HG02610 (cell line): ENCODE results near the gene TANGO6.

Experiments used
- ATAC-seq: cut with Tn5 transposase; IDR thresholded peaks from one replicate; pipeline ENCODE4 v1.9.1; 2021; ENCODE audit warnings: mild to moderate bottlenecking, moderate library complexity; ENCODE audit not compliant: unreplicated experiment

TANGO6 gene

DNA sequence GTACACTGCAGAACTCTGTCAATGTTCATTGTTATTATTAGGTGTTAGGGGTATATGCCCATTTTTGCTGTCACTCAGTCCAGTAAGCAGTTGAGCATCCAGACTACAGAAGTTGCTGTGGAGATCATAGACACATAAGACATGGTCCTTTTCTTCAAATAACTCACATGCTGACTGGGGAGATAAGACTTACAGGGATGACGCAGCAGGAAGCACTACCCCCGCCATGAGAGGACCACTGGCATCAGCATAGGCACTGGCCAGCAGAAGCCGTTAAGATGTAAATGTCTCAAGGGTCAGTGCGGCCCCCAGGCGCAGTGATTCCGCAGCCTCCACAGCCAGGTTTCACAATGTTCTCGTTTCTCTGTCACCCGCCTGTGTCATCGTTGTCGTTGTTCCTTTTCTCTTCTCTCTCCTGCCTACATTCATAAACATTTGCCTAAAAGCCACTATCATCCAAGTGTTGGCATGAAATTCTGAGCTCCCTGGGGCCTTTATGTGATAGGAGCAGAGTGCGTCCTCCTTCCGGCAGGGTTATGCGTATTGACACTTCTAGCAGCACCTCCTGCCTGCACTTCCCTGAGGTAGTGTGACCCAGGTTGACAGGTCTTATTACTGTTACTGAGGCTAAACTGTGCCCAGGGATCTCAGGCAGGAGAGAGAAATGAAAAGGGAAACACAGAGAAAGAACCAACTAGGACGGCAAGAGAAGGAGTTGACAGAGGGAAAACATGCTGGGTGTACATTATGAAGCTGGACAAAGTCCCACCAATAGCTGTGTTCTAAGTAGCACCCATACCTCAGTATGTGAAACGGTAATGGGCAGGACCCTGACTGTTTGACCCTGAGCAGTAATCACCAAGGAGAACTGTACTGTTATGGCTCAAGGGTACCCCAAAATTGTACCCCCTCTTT, 17.9 kb downstream of the TANGO6 start:
- ATAC-seq = no peak

DNA sequence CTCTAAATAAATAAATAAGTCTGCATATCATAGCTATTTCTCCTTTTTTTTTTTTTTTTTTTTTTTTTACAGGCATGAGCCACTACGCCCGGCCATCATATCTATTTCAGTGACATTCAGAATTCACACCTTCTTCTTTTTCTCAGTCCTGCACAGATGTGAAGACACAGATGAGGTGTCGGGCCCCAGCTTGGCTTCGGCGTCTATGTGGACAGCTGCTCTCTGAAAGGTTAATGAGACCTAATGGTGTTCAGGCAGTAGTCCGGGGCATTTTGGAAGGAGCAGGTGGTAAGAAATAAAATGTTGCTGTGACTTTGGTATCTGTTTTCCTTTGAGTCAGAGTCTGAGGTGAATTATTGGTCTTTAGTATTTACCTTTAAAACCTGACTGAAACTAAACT, 23.6 kb downstream of the TANGO6 start:
- ATAC-seq = peak; percentile 85

DNA sequence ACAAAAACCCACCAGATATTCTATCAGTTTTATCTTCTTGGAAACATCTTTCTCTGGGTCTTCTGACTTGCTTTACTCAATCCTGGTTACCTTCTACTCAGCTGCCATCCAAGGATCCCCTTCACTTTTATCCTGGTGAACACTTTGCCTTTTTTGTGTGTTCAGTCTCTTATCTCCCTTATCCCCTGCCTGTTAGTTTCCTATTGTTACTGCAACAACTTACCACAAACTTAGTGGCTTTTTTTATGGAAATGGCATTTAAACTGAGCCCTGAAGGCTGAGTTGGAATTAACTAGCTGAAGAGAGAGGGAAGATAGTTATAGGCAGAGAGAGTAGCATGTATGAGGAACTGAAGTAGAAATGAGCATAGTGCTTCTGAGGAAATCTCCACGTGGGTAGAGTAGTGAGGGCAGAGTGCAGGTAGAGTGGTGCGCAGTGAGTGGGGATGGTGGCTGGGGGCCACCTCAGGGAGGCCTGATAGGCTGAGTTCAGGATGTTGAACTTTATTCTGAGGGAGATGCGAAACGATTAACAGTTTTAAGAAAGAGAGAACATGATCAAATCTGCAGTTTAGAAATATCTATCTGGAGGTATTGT, 26.3 kb downstream of the TANGO6 start:
- no peak for ATAC-seq

DNA sequence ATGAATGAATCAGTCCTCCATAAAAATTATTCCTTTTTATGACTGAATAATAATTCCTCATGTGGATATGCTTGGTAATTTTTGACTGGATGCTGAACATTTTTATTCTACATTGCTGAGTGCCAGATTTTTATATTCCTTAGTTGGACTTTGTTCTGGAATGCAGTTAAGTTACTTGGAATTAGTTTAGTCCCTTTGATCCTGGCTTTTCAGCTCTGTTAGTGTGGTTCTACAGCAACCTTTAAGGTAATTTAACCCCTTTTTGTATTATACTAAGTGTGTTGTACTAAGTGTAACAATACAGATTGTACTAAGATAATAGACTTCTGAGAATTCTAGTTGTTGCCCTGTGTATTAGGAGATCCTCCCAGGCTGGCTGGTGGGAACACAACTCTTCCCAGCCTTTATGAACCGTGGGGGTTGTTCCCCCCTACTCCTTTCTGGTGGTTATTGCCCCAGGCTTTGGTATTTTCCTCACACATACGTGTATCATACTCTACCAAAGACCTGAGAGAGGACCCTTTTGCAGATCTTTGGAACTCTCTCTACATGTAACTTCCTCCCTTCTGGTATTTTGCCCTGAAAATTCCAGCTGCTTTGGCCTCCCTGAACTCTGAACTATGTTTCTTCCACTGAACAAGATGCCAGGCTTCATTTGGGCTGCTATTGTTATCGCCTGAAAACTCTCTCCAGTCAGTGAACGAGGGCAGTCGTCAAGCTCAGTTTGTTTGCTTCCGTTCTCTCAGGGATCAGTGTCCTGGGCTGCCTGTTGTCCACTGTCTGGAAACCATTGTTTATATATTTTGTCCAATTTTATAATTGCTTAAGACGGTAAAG, 30.5 kb downstream of the TANGO6 start:
- no peak for ATAC-seq

DNA sequence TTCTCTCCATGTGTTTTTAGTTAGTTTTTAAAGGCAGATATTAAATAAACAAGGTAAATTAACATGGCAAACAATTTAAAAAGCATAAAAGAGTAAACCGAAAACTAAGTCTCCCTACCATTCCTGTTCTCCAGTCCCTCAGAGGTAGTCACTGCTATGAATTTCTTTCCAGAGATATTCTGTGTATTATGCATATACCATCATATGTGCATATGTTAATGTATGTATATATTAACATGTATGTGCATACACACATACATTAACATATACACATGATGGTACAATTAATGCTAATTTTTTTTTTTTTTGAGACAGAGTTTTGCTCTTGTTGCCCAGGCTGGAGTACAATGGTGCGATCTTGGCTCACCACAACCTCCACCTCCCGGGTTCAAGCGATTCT, 32.5 kb downstream of the TANGO6 start:
- no peak for ATAC-seq

DNA sequence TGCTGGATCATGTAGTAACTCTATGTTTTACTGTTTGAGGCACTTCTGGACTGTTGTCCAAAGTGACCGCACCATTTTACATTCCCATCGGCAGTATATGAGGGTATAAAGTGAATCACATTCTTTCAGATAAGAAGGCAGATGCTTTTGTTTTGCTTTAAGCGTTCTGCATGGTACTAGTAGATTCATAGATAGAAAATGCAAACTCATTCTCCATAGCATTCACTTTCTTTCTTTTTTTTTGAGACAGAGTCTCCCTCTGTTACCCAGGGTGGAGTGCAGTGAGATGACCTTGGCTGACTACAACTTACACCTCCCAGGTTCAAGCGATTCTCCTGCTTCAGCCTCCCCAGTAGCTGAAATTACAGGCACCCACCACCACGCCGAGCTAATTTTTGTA, 40.4 kb downstream of the TANGO6 start:
- ATAC-seq = no peak

DNA sequence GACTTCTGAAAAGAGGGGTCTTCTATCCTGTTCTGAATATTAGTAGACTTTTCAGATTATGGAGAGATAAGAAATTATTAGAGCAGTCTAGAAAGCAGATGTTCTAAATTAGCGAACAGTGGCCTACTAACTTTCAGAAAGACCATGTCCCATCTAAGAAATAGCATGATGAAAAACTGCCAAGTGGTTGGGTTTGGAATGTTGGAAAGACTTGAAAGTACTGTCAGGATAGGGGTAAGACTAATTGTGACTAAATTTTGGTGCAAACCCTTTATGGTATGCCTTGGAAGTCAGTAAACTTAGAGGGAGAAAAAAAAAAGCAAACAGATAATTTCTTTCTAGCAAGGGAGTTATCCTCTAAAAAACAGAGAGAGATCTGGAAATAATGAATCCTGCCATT, 41.1 kb downstream of the TANGO6 start:
- no peak for ATAC-seq

DNA sequence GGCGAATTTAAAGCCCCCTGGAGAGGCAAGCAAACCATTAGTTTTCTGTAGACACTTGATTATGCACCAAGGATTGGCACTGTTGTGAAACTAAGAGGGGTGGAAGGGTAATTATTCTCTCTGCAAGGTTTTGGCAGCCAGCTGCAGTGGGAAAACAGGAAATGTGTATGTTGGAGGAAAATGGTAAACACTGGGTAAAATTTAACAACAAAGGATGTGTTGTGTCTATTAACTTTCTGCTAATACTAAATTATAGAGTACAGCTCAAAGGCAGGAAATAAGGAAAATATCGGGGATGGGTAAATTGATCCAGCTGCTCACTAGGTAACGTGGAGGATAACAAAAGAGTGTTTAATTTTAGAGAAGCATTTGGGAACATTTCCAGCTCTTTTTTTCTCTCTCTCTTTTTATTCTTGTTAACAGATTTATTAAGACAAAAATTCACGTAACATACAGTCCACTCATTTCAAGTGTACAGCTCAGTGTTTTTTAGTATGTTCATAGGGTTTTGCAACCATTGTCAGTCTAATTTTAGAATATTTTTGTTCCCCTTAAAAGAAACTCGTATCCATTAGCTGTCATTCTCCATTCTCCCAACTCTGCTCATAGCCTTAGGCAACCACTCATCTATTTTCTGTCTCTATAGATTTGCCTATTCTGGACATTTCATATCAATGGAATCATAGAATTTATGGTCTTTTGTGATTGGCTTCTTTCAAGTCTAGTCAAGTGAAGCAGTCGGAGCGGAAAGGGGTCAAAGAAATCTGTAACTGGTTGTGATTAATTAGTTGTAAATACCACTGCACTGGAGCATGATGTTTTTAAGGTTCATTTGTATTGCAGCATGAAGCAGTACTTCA, 41.8 kb downstream of the TANGO6 start:
- no peak for ATAC-seq

DNA sequence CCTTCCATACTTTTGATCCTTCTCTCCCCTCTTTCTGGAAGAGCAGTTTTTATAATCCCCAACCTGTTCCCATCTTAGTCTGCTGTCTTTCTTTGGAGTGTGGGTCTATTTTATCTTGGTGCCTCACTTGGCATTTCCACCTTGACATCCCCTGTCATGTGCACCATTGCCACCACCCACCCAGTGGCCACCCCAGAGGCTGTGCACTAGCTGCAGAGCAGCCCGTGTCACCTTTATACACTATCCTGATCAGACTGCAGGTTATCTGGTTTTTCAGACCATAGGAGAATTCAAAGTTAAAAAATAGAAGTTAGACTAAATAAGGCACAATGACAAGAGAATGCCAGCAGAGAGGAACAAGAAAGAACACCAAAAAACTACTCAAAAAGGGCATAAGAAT, 43.8 kb downstream of the TANGO6 start:
- no peak for ATAC-seq

DNA sequence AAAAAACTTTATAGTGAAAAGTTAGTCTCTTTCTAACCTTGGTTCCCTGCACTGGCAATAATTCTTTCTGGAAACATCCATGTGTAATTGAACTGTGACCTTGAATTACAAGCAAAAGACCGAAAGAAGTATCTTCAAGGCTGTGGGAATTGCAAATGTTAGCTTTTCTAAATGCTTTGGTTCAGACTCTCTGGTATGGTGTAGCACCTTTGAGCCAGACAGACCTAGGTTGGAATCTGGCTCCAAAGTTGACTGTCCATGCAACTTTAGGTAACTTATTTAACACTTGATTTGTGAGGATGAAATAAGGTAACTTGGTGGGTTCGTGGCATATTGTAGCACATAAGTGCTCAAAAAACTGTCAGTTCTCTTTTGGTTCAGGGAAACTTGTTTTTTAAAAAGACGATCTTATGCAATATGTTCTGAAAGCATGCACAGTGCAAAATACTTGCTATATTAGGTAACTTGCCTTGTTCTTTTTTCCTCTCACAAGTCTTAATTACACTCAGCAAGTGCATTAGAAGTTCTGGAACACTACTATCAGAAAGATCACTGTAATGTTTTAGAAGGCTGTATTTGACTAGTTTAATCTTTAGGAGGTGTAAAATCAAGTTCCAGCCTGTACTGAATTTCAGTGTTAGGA, 46.3 kb downstream of the TANGO6 start:
- no peak for ATAC-seq

DNA sequence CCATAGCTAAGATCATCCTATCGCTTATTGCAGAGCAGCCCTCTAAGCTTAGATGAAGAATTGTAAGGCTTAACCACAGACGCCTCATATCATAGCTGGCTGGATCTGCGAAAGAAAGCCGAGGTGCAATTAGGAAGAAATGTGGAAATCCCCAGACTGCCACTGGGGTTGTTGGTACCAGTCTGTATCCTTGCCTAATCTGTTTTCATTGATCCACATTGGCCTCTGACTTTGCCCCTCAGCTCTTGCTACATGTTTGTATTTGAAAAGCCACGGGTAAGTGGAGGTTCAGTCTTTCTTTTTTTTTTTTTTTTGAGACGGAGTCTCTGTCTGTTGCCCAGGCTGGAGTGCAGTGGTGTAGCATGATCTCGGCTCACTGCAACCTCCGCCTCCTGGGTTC, 48.9 kb downstream of the TANGO6 start:
- no peak for ATAC-seq

DNA sequence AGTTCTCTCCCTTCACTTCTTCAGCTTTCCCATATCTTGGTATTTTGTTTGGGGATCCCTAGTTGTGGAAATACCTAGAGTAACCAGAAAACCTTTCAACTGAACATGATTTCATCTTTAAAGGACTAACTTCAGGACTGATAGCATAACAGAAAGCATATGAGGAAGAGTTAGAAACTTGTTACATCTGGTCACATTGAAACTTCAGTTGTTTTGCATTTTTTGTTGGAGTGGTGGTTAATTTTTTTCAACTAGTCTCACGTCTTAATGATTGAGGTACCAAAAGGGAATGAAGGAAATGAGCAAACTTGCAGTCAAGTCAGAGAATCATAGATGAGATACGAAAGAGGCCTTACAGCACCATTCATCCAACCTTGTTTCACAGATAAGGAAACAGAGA, 49.6 kb downstream of the TANGO6 start:
- no peak for ATAC-seq

DNA sequence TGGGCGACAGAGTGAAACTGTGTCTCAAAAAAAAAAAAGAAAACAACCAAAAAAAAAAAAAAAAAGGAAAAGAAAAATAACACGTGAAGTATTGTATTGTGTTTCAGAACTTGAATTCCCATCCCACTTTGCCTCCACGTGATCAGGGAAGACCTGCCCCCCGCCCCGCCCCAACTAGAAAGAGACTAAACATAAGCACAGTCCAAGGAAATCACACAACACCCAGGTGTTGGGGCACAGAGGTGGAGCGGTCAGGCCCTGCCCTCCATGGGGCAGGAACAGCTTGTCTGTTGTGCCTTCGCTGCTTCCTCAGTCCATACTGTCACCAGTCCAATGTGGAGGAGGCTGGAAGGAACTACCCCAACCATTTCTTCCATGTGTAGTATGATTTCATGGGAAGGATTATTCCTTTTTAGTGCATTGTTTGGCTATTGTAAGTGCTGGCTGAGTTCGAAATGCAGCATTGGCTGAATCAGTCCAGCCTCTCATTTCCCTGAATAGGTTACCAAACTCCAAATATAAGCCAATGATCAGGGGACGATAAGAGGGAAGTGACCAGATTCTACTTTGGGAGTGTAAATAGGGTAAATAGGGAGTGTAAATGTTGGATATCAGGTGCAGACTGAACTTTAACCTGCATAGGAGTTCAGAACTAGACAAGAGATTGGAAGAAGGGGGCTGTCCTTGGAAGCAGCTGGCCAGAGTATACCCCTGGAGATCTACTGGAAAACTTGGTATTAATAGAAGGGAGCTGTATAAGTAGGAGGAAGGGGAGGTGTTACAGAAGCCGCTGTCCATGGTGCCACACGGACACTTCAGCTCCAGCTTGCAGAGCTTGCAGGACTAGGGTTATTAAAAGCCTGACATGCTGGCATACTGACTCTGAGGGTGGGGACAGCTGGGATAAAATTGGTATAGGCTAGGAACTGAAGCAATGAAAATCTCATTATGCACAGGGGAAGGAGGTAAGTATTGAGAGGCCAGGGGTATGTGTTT, 50.7 kb downstream of the TANGO6 start:
- ATAC-seq = no peak

DNA sequence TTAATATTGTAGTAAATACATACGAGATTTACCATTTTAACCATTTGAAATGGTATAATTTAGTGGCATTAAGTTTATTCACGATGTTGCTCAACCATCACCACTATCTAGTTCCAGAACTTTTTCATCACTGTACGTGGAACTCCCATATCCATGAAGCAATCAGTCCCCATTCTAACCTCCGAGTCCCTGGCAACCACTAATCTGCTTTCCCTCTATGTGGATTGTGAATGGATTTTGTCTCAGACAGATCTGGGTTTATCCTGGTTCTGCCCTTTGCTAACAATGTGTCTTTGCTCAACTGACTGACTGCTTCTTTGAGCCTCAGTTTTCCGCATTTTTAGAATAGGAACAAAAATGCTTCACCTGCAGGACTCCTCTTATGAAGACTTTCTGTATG, 51.4 kb downstream of the TANGO6 start:
- ATAC-seq = no peak

DNA sequence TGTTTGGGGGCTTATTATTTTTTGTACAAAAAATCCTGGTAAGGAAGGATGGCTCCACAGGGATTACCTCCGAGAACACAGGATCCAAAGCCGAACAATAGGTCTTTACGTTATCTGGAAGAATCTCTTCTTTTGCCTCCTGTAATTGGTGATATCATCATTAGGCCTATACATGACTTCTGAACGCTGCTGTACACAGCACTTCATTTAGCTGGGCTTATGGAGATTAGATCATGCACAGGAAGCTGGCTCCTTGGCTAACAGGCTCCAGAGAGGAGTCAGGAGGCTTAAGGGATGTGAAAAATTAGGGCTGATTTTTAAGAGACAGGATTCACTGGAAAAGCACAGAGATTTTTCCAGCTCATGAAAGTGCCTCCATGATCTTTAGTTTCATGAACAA, 54.7 kb downstream of the TANGO6 start:
- no peak for ATAC-seq

DNA sequence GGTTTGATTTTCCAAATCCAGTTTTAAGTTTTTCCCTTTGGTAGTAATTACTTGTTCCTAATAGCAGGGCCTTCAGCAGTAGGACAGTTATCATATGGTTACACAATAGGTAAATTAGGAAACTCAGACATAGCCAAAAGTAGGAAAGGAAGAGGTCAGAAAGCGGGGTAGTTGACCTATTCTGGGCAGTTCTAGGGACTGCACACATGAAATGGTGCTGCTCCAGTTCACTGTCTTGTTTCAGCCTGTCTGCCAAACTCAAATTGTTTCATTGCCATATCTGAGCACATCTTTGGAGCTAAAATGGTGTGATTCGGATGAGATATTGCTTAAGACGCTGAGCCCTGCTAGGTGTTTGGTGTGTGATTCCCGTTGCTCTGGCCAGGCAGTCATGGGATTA, 56.7 kb downstream of the TANGO6 start:
- ATAC-seq = no peak

DNA sequence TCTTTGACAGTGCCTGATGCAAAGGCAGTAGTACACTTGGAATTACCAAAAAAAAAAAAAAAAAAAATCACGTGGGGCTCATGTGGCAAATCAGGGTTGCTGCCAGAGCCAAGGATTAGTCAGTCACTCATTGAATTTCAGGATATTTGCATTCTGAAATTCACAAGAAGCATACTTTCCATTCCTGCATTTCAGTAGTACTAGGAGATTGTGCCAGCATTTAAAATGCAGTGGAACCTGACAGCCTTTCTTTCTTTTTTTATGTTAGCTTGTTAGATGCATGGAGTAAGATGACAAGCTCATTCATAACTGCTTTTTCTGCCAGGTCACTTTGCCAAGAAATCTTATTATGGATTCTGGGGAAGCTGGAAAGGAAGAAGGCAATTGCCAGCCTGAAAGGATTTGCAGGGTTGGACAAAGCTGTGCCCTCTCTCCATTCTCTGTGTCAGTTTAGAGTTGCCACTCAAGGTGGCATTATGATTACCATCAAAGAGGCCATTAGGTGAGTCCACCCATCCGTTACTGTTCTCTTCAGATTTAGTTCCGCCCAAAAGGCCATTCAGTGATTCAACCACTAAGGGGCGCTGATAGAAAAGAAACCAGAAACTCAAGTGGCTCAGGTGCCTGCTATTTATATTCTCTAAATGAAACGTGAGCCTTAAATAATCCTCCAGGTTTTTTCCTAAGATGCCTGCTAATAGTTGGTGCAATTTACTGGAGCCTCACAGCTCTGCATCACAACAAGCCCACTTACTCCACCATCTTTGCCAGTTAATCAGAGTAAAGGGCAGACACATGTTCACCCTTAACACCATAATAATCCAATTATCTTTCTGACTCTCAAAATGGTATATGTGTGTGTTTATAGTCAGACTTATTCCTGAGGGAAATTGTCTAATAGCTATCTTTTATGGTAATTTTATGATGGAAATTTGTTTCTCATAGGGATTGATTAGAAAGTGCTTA, 59.0 kb downstream of the TANGO6 start:
- no peak for ATAC-seq

DNA sequence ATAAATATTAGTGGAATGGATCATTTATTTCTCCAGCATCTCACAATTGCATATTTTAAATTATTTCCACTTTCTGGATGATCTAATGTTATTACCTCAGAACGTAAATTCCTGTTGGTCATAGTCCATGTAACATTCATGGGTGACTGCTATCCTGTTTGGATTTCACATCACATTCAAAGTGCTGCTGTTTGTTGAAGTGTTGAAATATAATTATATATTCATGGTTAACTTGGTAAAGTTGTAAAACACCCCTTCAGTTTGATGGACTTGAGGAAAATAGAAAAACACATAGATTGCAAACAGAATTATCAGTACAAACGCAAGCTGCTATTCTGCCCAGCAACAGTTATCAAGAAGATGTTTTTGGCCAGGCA, 59.6 kb downstream of the TANGO6 start:
- ATAC-seq = no peak
